Duodenal mucosa (tissue), 2 donors: ENCODE data around the gene BAIAP2L1.

ENCODE experiments used
- H3K27ac ChIP-seq: one replicate; pipeline ENCODE4 v1.7.0; 2013; ENCODE audit warnings: low read depth, low read length
- H3K27me3 ChIP-seq, 2 donors: one replicate each; pipeline ENCODE4 v1.7.0; 2013; ENCODE audit warnings: low read length in 2 of 2, control low read depth in 1 of 2; ENCODE audit not compliant: insufficient read depth in 2 of 2, control insufficient read depth in 1 of 2
- H3K36me3 ChIP-seq, 2 donors: one replicate each; pipeline ENCODE4 v1.7.0; 2013; ENCODE audit warnings: low read length in 2 of 2, control low read depth in 1 of 2; ENCODE audit not compliant: insufficient read depth in 2 of 2, control insufficient read depth in 1 of 2
- H3K4me1 ChIP-seq, 2 donors: one replicate each; pipeline ENCODE4 v1.7.0; 2013; ENCODE audit warnings: low read length in 2 of 2, control low read depth in 1 of 2; ENCODE audit not compliant: insufficient read depth in 2 of 2, control insufficient read depth in 1 of 2
- H3K4me3 ChIP-seq, 2 donors: one replicate each; pipeline ENCODE4 v1.7.0; 2013; ENCODE audit warnings: low read length in 2 of 2, low read depth in 1 of 2
- H3K9ac ChIP-seq, 2 donors: one replicate each; pipeline ENCODE4 v1.7.0; 2013; ENCODE audit warnings: low read length in 2 of 2, low read depth in 1 of 2
- H3K9me3 ChIP-seq, 2 donors: one replicate each; pipeline ENCODE4 v1.7.0; 2013; ENCODE audit warnings: low read length in 2 of 2, control low read depth in 1 of 2; ENCODE audit not compliant: control insufficient read depth in 1 of 2

BAIAP2L1 gene

DNA sequence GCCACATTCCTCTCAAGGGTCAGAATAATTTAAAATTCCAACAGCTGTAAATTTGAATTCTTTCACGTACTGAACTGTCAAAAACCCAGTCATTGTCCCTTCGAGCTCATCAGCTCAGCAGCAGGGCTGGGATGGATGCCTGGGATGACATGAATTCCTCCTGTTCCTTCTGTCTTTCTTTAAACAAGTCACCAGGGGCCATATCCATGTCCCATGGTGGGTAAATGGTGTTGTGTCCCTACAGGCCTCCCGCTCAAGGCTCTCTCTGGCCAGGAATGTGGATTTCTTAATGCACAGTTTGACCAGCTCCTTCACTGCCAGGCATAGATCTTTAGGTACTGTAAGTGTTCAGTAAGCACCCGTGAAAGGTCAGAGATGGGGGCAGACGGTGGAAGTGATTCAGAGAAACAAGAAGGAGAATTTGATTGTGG lies 135.0 kb downstream of the BAIAP2L1 start:
- H3K4me3 ChIP-seq: no peak overlapping the region
- H3K27ac ChIP-seq: no peak overlapping the region
- peaks cover 0 to 8% of the 10 kb centered on the region in 2 donors for H3K4me1 ChIP-seq
- H3K9ac ChIP-seq: no peak overlapping the region
- H3K27me3 ChIP-seq: no peaks in the 10 kb centered on the region
- peaks cover 1 to 6% of the 10 kb centered on the region in 2 donors for H3K36me3 ChIP-seq
- no peaks in the 10 kb centered on the region for H3K9me3 ChIP-seq

DNA sequence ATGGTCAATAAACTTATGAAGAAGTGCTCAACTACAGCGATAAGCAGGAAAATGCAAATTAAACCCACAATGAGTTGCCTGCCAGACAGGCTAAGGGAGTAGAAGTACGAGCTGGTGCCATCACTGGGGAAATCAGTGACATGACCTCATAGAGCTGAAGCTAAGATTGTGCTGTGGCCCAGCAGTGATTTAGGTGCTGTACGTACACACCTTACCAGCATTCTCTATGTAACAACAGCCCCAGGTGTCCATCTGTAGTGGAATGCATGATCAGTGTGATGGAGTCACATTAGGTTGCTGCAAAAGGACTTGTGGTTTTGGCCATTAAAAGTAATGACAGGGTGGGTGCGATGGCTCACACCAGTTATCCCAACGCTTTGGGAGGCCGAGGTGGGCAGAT lies 143.2 kb downstream of the BAIAP2L1 start:
- Histone ChIP-seq H3K4me3 (no peak overlapping the region), H3K27ac (no peak overlapping the region), H3K9ac (no peak overlapping the region), H3K9me3 (no peaks in the 10 kb centered on the region), H3K27me3 (no peaks in the 10 kb centered on the region), H3K4me1 (peaks cover 6 to 11% of the 10 kb centered on the region in 2 donors), H3K36me3 (peaks cover 6 to 26% of the 10 kb centered on the region in 2 donors)

DNA sequence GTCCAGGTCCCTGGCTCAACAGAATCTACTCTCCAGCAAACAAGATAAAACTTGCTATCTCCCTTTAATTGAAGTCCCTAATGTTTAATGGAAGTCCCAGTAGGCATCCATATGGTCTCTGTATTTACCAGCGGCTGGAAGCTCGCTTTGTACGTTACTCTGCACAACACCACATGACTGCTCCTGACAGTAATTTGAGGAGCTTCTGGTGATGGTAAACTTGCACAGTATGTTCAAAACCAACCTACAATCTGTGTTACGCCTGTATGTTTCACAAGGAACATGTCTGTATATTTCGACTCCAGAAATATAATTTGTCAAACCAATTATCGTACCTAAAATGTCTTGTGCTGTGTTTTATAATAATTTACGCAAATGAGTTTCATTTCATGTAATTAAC lies 144.5 kb downstream of the BAIAP2L1 start:
- Histone ChIP-seq H3K27me3 (no peaks in the 10 kb centered on the region), H3K4me3 (no peak overlapping the region), H3K36me3 (peaks cover 2 to 26% of the 10 kb centered on the region in 2 donors)

DNA sequence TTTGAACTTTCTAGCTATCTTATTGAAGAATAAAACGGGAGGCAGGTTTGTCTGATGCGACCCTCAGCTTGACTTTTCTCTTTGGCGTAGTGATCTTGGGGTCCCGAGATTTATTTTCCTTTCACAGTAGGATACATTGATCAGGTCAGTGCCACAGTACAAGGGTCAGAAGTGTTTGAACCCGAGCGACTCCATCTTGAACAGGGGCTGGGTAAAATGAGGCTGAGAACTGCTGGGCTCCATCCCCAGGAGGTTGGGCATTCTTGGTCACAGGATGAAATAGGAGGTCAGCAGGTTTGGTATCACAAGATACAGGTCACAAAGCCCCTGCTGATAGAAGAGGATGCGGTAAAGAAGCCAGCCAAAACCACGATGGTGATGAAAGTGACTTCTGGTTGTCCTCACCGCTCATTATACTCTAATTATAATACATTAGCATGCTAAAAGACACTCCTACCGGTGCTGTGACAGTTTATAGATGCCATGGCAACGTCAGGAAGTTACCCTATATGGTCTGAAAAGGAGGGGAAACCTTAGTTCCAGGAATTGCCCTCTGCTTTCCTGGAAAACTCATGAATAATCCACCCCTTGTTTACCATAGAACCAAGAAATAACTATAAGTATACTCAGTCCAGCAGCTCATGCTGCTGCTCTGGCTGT lies 145.8 kb downstream of the BAIAP2L1 start:
- H3K4me1 ChIP-seq: peaks cover 22 to 30% of the 10 kb centered on the region in 2 donors

More for the DNA sequence above, 144.5 kb downstream of the BAIAP2L1 start:
- Histone ChIP-seq H3K4me1 (peaks cover 9 to 17% of the 10 kb centered on the region in 2 donors), H3K9me3 (no peaks in the 10 kb centered on the region), H3K9ac (no peak overlapping the region), H3K27ac (no peak overlapping the region)

DNA sequence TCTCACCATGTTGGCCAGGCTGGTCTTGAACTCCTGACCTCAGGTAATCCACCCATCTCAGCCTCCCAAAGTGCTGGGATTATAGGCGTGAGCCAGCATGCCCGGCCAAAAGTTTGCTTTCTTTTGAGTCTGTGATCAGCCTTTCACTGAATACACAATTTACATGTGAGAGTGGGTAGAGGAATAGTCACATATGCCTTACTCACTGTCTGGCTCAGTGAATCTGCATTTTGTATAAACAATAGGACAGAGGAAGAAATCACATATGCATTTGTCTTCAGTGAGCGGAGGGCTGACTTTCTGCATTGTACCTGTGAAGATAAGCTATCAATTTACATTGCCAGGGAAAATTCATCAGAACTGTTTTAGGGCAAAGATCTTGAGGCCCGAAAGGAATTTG lies 146.4 kb downstream of the BAIAP2L1 start:
- Histone ChIP-seq H3K4me3 (no peak overlapping the region), H3K9ac (no peak overlapping the region), H3K9me3 (no peaks in the 10 kb centered on the region), H3K4me1 (peaks cover 25 to 31% of the 10 kb centered on the region in 2 donors), H3K27ac (no peak overlapping the region), H3K27me3 (no peaks in the 10 kb centered on the region), H3K36me3 (peaks cover 0 to 20% of the 10 kb centered on the region in 2 donors)

More for the DNA sequence above, 145.8 kb downstream of the BAIAP2L1 start:
- Histone ChIP-seq H3K9me3 (no peaks in the 10 kb centered on the region), H3K27ac (no peak overlapping the region), H3K36me3 (peaks cover 0 to 20% of the 10 kb centered on the region in 2 donors), H3K27me3 (no peaks in the 10 kb centered on the region), H3K9ac (no peak overlapping the region), H3K4me3 (no peak overlapping the region)

DNA sequence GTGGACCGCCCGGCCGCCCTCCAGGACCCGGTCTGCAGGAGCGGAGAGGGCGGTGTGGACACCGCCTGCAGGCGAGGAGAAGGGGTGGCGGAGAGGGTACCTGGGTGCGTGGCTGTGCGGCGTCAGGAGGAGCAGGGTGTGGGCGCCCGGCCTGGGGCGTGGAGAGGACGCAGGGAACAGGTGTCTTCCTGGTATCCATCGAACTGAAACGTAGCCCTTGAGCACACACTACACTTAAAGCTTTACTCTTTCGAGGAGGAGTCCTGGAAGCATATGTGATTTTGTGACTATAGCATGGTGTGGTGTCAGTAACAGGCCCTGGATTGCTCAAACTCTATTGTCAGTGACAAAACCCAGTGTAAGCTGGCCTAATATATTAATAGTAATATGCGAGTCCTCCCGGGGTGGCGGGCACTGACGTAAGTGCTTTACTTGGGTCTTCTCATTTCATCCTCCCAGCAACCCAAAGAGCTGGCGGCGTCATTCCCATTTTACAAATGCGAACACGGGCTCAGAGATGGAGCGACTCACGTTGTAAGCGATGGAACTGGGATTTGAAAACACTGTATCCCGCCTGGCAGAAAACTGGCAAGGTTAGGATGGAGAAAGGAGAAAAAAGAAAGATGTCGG lies 148.3 kb downstream of the BAIAP2L1 start:
- Histone ChIP-seq H3K4me3 (peak overlapping the region; percentile 96 to 97), H3K4me1 (peaks cover 28 to 30% of the 10 kb centered on the region in 2 donors), H3K36me3 (peaks cover 0 to 13% of the 10 kb centered on the region in 2 donors), H3K9ac (peak overlapping the region; percentile 81 to 84), H3K27me3 (no peaks in the 10 kb centered on the region), H3K27ac (peak overlapping the region; percentile 88), H3K9me3 (no peaks in the 10 kb centered on the region)

DNA sequence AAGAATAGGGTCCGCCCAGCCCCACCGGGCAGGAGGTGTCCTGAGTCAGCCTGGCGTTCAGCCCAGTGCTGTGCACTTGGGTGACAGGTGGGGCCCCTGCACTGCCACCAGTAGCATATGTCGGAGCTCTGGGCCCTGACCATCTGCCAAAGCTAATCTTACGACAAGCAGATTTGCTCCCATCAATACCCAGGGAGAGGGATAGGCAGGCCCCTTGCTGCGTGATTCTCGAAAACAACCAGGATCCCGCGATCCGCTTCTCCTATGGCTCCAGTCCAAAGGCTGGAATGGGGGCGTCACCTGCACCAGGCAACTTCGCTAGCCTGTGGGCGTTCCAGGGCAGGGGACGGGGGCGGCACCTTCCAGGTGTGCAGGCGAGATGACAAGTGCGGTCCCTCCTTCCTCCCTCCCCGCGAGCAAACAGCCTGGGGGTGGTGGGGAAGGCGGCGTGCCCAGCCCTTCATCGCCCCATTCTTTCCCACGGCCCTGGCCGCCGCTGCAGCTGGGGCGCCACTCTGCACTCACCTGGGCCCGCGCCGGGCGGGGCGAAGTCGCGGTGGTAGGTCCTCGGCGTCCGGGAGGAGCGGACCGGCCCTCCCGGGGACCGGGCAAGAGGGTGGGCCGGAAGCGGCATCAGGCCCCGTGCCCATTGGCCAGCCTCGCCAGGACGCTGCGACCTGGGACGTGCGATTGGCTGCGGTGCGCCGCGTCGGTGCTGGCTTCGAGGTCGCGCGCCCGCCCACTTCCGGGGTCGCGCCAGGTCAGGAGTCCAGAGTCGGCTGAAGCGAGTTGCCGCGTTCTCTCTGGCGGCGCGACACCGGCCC lies 149.1 kb downstream of the BAIAP2L1 start, which contains the start of gene TECPR1:
TSS of gene TECPR1 (minus strand) at position 632 of the 824 bp plus-strand sequence. CDS start 6,086 bp downstream, outside the sequence.
- H3K27me3 ChIP-seq: no peaks in the 10 kb centered on the region
- peak within 1 kb of the TSS; percentile 81 to 84 for H3K9ac ChIP-seq
- H3K27ac ChIP-seq: peak within 1 kb of the TSS; percentile 88
- H3K36me3 ChIP-seq: peaks cover 0 to 8% of the 10 kb centered on the region in 2 donors
- peaks cover 28 to 30% of the 10 kb centered on the region in 2 donors for H3K4me1 ChIP-seq
- H3K9me3 ChIP-seq: no peaks in the 10 kb centered on the region
- H3K4me3 ChIP-seq: peak within 1 kb of the TSS; percentile 96 to 97

DNA sequence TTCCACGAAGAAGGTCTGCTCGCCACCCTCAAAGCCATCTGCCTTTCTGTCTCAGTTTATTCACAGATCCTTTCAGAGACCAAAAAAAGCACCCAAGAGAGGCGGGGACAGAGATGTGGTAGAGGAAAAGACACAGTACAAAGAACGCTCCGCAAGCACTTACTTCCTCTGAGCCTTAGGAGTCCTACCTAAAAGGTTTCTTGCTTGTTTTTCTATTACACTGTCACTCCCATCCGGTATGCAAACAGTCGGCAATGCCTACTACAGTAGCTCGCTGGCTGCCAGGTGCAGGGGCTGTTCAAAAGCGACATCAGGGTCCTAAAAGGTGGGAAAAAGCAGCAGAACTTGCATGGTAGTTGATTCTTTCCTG lies 149.7 kb downstream of the BAIAP2L1 start:
- peak overlapping the region; percentile 81 to 84 for H3K9ac ChIP-seq
- H3K9me3 ChIP-seq: no peaks in the 10 kb centered on the region
- H3K36me3 ChIP-seq: peaks cover 0 to 6% of the 10 kb centered on the region in 2 donors
- H3K4me3 ChIP-seq: peak overlapping the region; percentile 96 to 97
- peaks cover 28 to 30% of the 10 kb centered on the region in 2 donors for H3K4me1 ChIP-seq
- H3K27me3 ChIP-seq: no peaks in the 10 kb centered on the region
- peak overlapping the region; percentile 88 for H3K27ac ChIP-seq

DNA sequence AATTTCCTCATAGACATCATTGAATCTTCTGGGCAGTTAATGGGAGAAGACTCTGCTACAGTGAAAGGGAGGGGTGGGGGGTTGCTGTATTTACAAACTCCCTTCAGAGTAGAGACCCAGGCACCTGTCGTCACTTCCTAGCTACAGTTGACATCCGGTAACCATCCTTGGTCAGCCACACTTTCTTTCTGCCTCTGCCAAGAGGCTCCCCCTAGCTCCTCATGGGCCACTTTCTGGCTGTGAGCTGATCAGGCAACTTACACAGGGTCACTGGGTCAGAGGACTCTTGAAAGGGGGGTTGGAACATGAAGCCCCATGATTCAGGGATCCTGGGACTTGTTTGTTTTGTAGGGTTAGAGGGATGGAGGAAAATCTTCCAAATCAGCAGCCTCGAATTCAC lies 150.1 kb downstream of the BAIAP2L1 start:
- Histone ChIP-seq H3K27ac (peak overlapping the region; percentile 26), H3K36me3 (peaks cover 0 to 6% of the 10 kb centered on the region in 2 donors), H3K9me3 (no peaks in the 10 kb centered on the region), H3K9ac (peak overlapping the region; percentile 81 to 84), H3K4me1 (peaks cover 28 to 30% of the 10 kb centered on the region in 2 donors), H3K4me3 (peak overlapping the region; percentile 96 to 97), H3K27me3 (no peaks in the 10 kb centered on the region)
